ENCODE data around the gene GALR2. TPM values are rescaled to one million over a fixed set of nuclear protein-coding genes. Genes with fewer than 3 reads are reported as not detected.

GALR2 gene
- total and polyA plus RNA-seq, 10 of the 15 experiments (the other 5 are each of a cell fraction or from before 2014, with no cell fraction given), result 0.06 to 1.2 (median 0.22) TPM; not detected in 5

- ChIA-PET CTCF (no interaction called here), POLR2A (no interaction called here), RAD21 (ENCODE audit: unreplicated experiment) (no interaction called here), SMC1A (ENCODE audit: uncharacterized antibody, unreplicated experiment) (interaction anchor here (1.0 kb wide), 1 partner anchor 540 kb away, joined by 3 read pairs; no protein-coding TSS in a partner anchor)
- Histone ChIP-seq H3K27me3 (replicated peaks in 1 of 2; ENCODE audit: control insufficient read depth in 2 of 2, insufficient read depth in 2 of 2, low read length in 1 of 2) (no peaks in the 10 kb centered on the region; a peak in 1 of 4 replicates), H3K79me2 (ENCODE audit: control insufficient read depth, insufficient read depth, low read length) (no peaks in the 10 kb centered on the region), H3K9me3 (replicated peaks; ENCODE audit: control insufficient read depth, insufficient read depth, low read length) (no peaks in the 10 kb centered on the region), H3K9ac (ENCODE audit: control insufficient read depth, insufficient read depth, low read length) (no peak overlapping the region), H2AFZ (ENCODE audit: control insufficient read depth, low read depth, low read length) (no peak overlapping the region), H3K27ac (ENCODE audit: control insufficient read depth, insufficient read depth) (no peak overlapping the region), H3K4me2 (ENCODE audit: control insufficient read depth, insufficient read depth) (no peak overlapping the region), H3K4me1 (ENCODE audit: control insufficient read depth, insufficient read depth, low read length) (no peaks in the 10 kb centered on the region), H3K36me3 (ENCODE audit: control insufficient read depth in 2 of 2, insufficient read depth in 2 of 2, low read length in 1 of 2) (peaks cover 10 to 13% of the 10 kb centered on the region in 2 experiments; a peak in 3 of 4 replicates), H3K4me3 (no peak overlapping the region), H4K20me1 (ENCODE audit: control insufficient read depth, insufficient read depth) (no peaks in the 10 kb centered on the region)
- BruUV-seq (replicated peaks), result no TSS peak
- WGBS (ENCODE audit: insufficient coverage, insufficient replicate concordance, low lambda C conversion rate, missing lambda C conversion rate), result 91% methylated on average over 15 of the region's 15 CpGs
- intact Hi-C loops (cut with micrococcal nuclease; ENCODE audit: unreplicated experiment), result no loop called here
- in situ Hi-C loops (cut with MboI), result no loop called here
- TF ChIP-seq MEF2B (IDR thresholded peaks at IDR 0.05; ENCODE audit: partially characterized antibody, poor library complexity, severe bottlenecking) (no peak), HDAC2 (IDR thresholded peaks at IDR 0.05) (no peak), ZNF24 (IDR thresholded peaks at IDR 0.05) (no peak), HCFC1 (IDR thresholded peaks at IDR 0.05; ENCODE audit: low read length) (no peak), SREBF1 (IDR thresholded peaks at IDR 0.05; ENCODE audit: low read length) (no peak)
- ATAC-seq, result no peak
- FAIRE-seq, result no peak
- DNase-seq (ENCODE audit: low read depth, low spot score), result no peak
Measured at GRCh38 chr17:76083536-76084182, 9.1 kb downstream of the GALR2 start.

- SMC1A ChIA-PET (ENCODE audit: uncharacterized antibody, unreplicated experiment), result no interaction called here
- Histone ChIP-seq H3K79me2 (ENCODE audit: control insufficient read depth, insufficient read depth, low read length) (no peaks in the 10 kb centered on the region), H3K4me2 (ENCODE audit: control insufficient read depth, insufficient read depth) (no peak overlapping the region), H3K27me3 (replicated peaks in 1 of 2; ENCODE audit: control insufficient read depth in 2 of 2, insufficient read depth in 2 of 2, low read length in 1 of 2) (no peaks in the 10 kb centered on the region), H3K9me3 (replicated peaks; ENCODE audit: control insufficient read depth, insufficient read depth, low read length) (no peaks in the 10 kb centered on the region), H3K36me3 (ENCODE audit: control insufficient read depth in 2 of 2, insufficient read depth in 2 of 2, low read length in 1 of 2) (peaks cover 13 to 20% of the 10 kb centered on the region in 2 experiments; a peak in 3 of 4 replicates), H4K20me1 (ENCODE audit: control insufficient read depth, insufficient read depth) (no peaks in the 10 kb centered on the region), H2AFZ (ENCODE audit: control insufficient read depth, low read depth, low read length) (no peak overlapping the region), H3K9ac (ENCODE audit: control insufficient read depth, insufficient read depth, low read length) (no peak overlapping the region), H3K4me1 (ENCODE audit: control insufficient read depth, insufficient read depth, low read length) (no peaks in the 10 kb centered on the region), H3K27ac (ENCODE audit: control insufficient read depth, insufficient read depth) (no peak overlapping the region), H3K4me3 (no peak overlapping the region)
- DNase-seq (ENCODE audit: low read depth, low spot score) (no peak), FAIRE-seq (no peak), ATAC-seq (no peak)
- in situ Hi-C loops (cut with MboI) (no loop called here), intact Hi-C loops (cut with micrococcal nuclease; ENCODE audit: unreplicated experiment) (no loop called here)
- CTCF ChIA-PET, result no interaction called here
- BruUV-seq (replicated peaks), result no TSS peak
- RAD21 ChIA-PET (ENCODE audit: unreplicated experiment), result interaction anchor here (0.5 kb wide), 1 partner anchor 340 kb away, joined by 5 read pairs; no protein-coding TSS in a partner anchor
- POLR2A ChIA-PET, result no interaction called here
- 90% methylated on average over 17 of the region's 17 CpGs for WGBS (ENCODE audit: insufficient coverage, insufficient replicate concordance, low lambda C conversion rate, missing lambda C conversion rate)
- no peak for TF ChIP-seq POLR2AphosphoS5 (IDR thresholded peaks at IDR 0.05; ENCODE audit: low read length)
- no peak for TF ChIP-seq NRF1 (conservative IDR thresholded peaks at IDR 0.05; ENCODE audit: low read depth, low read length)
Measured at GRCh38 chr17:76085066-76085730, 10.6 kb downstream of the GALR2 start.

Measured in GM12878 (cell line).